Endothelial cell of umbilical vein (primary cell): ENCODE measurements around the gene GABRQ. TPM values are rescaled to one million over a fixed set of nuclear protein-coding genes. Genes with fewer than 3 reads are reported as not detected.

Experiments
- BruUV-seq: library from RNA; stranded (reverse); fragments of 400-500 nt; replicated peaks from 2 replicates; lab custom pipeline; 2021; lab: Mats Ljungman, UMichigan
- CTCF ChIA-PET: fragments of 300-600, 350-600 bp; sonication (Branson Sonifier 250); formaldehyde crosslinking; loops from one replicate; lab custom pipeline; 2021; ENCODE audit warnings: antibody characterized with exemption, inconsistent platforms; lab: Charles Lee
- POLR2A ChIA-PET: fragments of 300-600, 350-600 bp; sonication (Branson Sonifier 250); formaldehyde crosslinking; loops from one replicate; lab custom pipeline; 2021; ENCODE audit warnings: antibody characterized with exemption, inconsistent platforms; lab: Charles Lee
- DNase-seq: peaks from one replicate; pipeline ENCODE4 v3.0.0-alpha.2; 2011; ENCODE audit warnings: low read depth, low spot score
- FAIRE-seq: peaks from 2 replicates; lab custom pipeline; 2011; peaks lifted over from hg19 to GRCh38; lab: Jason Lieb, UNC
- H2AFZ ChIP-seq: 2 replicates; pipeline ENCODE4 v1.6.0; 2012; ENCODE audit warnings: low read depth, low read length, control low read depth, inconsistent platforms
- H3K27ac ChIP-seq: 2 replicates; pipeline ENCODE4 v1.5.1; 2011; ENCODE audit warnings: low read depth, mild to moderate bottlenecking, control low read depth, low read length, moderate library complexity; ENCODE audit not compliant: insufficient read depth
- H3K27me3 ChIP-seq, 2 experiments: 2 replicates each; pipeline versions ENCODE4 v1.6.0 to v1.6.1; 2011; ENCODE audit warnings: low read length in 2 of 2, mixed read lengths in 1 of 2; ENCODE audit not compliant: control insufficient read depth in 2 of 2, insufficient read depth in 2 of 2
- H3K36me3 ChIP-seq, 2 experiments: 2 replicates in 1 of 2; 3 replicates in 1 of 2; pipeline ENCODE4 v1.5.1; 2011; ENCODE audit warnings: low read length in 2 of 2, mild to moderate bottlenecking in 1 of 2, moderate library complexity in 1 of 2; ENCODE audit not compliant: control insufficient read depth in 2 of 2, insufficient read depth in 2 of 2; ENCODE audit errors: extremely low read depth in 1 of 2
- H3K4me1 ChIP-seq: 3 replicates; pipeline ENCODE4 v1.5.1; 2011; ENCODE audit warnings: mild to moderate bottlenecking, low read length; ENCODE audit not compliant: control insufficient read depth, insufficient read depth; ENCODE audit errors: extremely low read depth
- H3K4me2 ChIP-seq: 2 replicates; pipeline ENCODE4 v1.6.1; 2011; ENCODE audit warnings: low read length, control low read depth, mixed read lengths; ENCODE audit not compliant: insufficient read depth
- H3K4me3 ChIP-seq, 3 experiments: fragments of 200-600 bp in 1 of 3; sonication (generic), shearing (Covaris generic) in 1 of 3; replicated peaks in 1 of 3; 2 replicates each; pipeline ENCODE4 v1.5.1; 2011 to 2016; ENCODE audit warnings: control low read depth in 3 of 3, low read length in 3 of 3, mild to moderate bottlenecking in 2 of 3, inconsistent platforms in 1 of 3, low read depth in 1 of 3, moderate library complexity in 1 of 3; ENCODE audit not compliant: insufficient read depth in 1 of 3
- H3K79me2 ChIP-seq: 2 replicates; pipeline ENCODE4 v1.6.0; 2012; ENCODE audit warnings: low read length, inconsistent platforms; ENCODE audit not compliant: control insufficient read depth, insufficient read depth
- H3K9ac ChIP-seq: replicated peaks from 2 replicates; pipeline ENCODE3; 2011; ENCODE audit warnings: low read length, control low read depth; ENCODE audit not compliant: insufficient read depth; ENCODE audit errors: extremely low read depth
- H3K9me1 ChIP-seq: replicated peaks from 3 replicates; pipeline ENCODE4 v1.6.0; 2011; ENCODE audit warnings: mild to moderate bottlenecking, low read length; ENCODE audit not compliant: control insufficient read depth, insufficient read depth; ENCODE audit errors: extremely low read depth
- H3K9me3 ChIP-seq: replicated peaks from 2 replicates; pipeline ENCODE4 v1.5.1; 2012; ENCODE audit warnings: low read length, inconsistent platforms; ENCODE audit not compliant: control insufficient read depth, insufficient read depth
- H4K20me1 ChIP-seq: replicated peaks from 2 replicates; pipeline ENCODE3; 2011; ENCODE audit warnings: mild to moderate bottlenecking, low read length; ENCODE audit not compliant: control insufficient read depth, insufficient read depth; ENCODE audit errors: extremely low read depth
- EZH2 ChIP-seq: IDR thresholded peaks from 2 replicates; pipeline ENCODE4 v1.6.1; 2012; ENCODE audit warnings: borderline replicate concordance, low read depth, mild to moderate bottlenecking, moderate library complexity, low read length, inconsistent platforms; ENCODE audit not compliant: severe bottlenecking
- FOS ChIP-seq: IDR thresholded peaks from 2 replicates; pipeline ENCODE4 v1.6.1; 2011; ENCODE audit warnings: mild to moderate bottlenecking, low read length, moderate library complexity, borderline replicate concordance; ENCODE audit not compliant: insufficient read depth
- GATA2 ChIP-seq: IDR thresholded peaks from 2 replicates; pipeline ENCODE4 v1.7.0; 2011; ENCODE audit warnings: low read depth, mild to moderate bottlenecking, moderate library complexity, mixed read lengths, low read length; ENCODE audit not compliant: insufficient read length, insufficient read depth
- JUN ChIP-seq: IDR thresholded peaks from 2 replicates; pipeline ENCODE4 v1.6.1; 2011; ENCODE audit warnings: borderline replicate concordance, low read depth; ENCODE audit not compliant: insufficient read length, insufficient read depth
- MYC ChIP-seq: IDR thresholded peaks from one replicate; pipeline ENCODE4 v1.6.1; 2011; ENCODE audit warnings: mild to moderate bottlenecking, low read depth, low read length
- POLR2A ChIP-seq: IDR thresholded peaks from 2 replicates; pipeline ENCODE4 v1.6.1; 2012; ENCODE audit warnings: low read depth, mild to moderate bottlenecking, control low read depth, low read length
- POLR2AphosphoS5 ChIP-seq: IDR thresholded peaks from 2 replicates; pipeline ENCODE4 v1.6.1; 2012; ENCODE audit warnings: low read depth, mild to moderate bottlenecking, control low read depth, low read length, moderate library complexity; ENCODE audit not compliant: insufficient read depth
- dilution Hi-C: fragments of 300-500 bp; cut with MboI; formaldehyde crosslinking; loops from one replicate; pipeline ENCODE4 v1.15.0; 2019; ENCODE audit warnings: low sequenced_read_pairs; ENCODE audit not compliant: extremely low pct_ligation_motif_present
- intact Hi-C: fragments of 100-400 bp; cut with micrococcal nuclease; formaldehyde crosslinking; loops from one replicate; pipeline ENCODE4 v1.10.0; 2022
- polyA plus RNA-seq, 4 experiments: library from polyadenylated mRNA; depleted of rRNA in 3 of 4; stranded (reverse) in 3 of 4; unstranded in 1 of 4; fragments of >200 nt; gene quantifications; 2 replicates each; pipeline versions ENCODE4 v1.2.1 to v1.2.3, GENCODE V29; 2011 to 2012; ENCODE audit warnings: missing spikeins in 1 of 4
- total RNA-seq: library from RNA; stranded (reverse); gene quantifications from 2 replicates; pipeline ENCODE4 v1.2.3, GENCODE V29; 2021
- TF ChIP-seq, protein P1 (sequence below): IDR thresholded peaks from 2 replicates; pipeline ENCODE4 v1.6.1; 2011; ENCODE audit not compliant: insufficient read depth, insufficient read length
- TF ChIP-seq, protein P2 (sequence below), 2 donors: IDR thresholded peaks; 1 replicate in 1 of 2; 2 replicates in 1 of 2; pipeline ENCODE4 v1.5.1; 2011; ENCODE audit warnings: low read length in 2 of 2, mild to moderate bottlenecking in 2 of 2, moderate library complexity in 2 of 2, control low read depth in 1 of 2, inconsistent platforms in 1 of 2, low read depth in 1 of 2; ENCODE audit not compliant: insufficient read depth in 1 of 2; ENCODE audit errors: extremely low read depth in 1 of 2

GABRQ gene
- total and polyA plus RNA-seq, 2 donors (not counting 3 experiments of a cell fraction or from before 2014, with no cell fraction given) = 0.01 TPM; not detected in 1

GRCh38 chrX:152656890-152657289 lies 19.2 kb downstream of the GABRQ start:
- no peak overlapping the region for H3K4me3 ChIP-seq
- H3K4me2 ChIP-seq = no peak overlapping the region
- H3K9ac ChIP-seq = no peak overlapping the region
- DNase-seq = no peak
- no peaks in the 10 kb centered on the region for H3K4me1 ChIP-seq
- no peak overlapping the region for H2AFZ ChIP-seq
- ChIA-PET POLR2A (no interaction called here), CTCF (interaction anchor here (1.2 kb wide), 1 partner anchor 903 kb away, joined by 3 read pairs; no protein-coding TSS in a partner anchor)
- no peaks in the 10 kb centered on the region for H3K36me3 ChIP-seq
- H3K27me3 ChIP-seq = no peaks in the 10 kb centered on the region
- intact Hi-C loops = no loop called here
- no peaks in the 10 kb centered on the region for H3K9me1 ChIP-seq
- dilution Hi-C loops = no loop called here
- BruUV-seq = no TSS peak
- no peak overlapping the region for H3K27ac ChIP-seq
- TF ChIP-seq MYC (no peak), GATA2 (no peak)
- no peaks in the 10 kb centered on the region for H3K79me2 ChIP-seq
- no peak for FAIRE-seq
- no peaks in the 10 kb centered on the region for H3K9me3 ChIP-seq
- no peaks in the 10 kb centered on the region for H4K20me1 ChIP-seq

DNA sequence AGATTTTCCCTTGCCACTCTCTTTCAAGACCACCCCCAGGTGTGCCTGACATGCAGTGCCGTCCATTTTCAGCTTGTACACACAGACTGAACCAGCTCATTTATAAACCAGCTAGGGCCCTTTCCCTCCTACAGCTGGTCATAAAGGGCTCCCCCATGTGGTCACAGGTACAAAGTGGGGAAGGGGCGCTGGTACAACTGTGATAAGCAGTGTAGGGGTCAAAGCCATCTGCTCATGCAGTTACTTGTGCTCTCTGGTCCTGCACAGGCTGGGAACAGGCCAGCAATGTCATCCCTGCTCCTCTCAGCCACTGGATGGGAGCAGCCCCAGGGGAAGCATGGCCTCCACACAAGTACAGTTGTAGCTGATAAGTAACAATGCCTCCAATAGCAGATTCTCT lies 20.6 kb downstream of the GABRQ start:
- CTCF ChIA-PET = no interaction called here
- no peak for FAIRE-seq
- dilution Hi-C loops (no loop called here), intact Hi-C loops (no loop called here)
- Histone ChIP-seq H3K9ac (no peak overlapping the region), H3K27me3 (no peaks in the 10 kb centered on the region), H3K79me2 (no peaks in the 10 kb centered on the region), H3K36me3 (no peaks in the 10 kb centered on the region), H3K9me1 (no peaks in the 10 kb centered on the region), H3K9me3 (no peaks in the 10 kb centered on the region), H4K20me1 (no peaks in the 10 kb centered on the region), H3K27ac (no peak overlapping the region), H3K4me1 (no peaks in the 10 kb centered on the region), H3K4me3 (no peak overlapping the region), H2AFZ (no peak overlapping the region), H3K4me2 (no peak overlapping the region)
- BruUV-seq = no TSS peak
- TF ChIP-seq POLR2AphosphoS5 = no peak
- TF ChIP-seq EZH2 = no peak
- no peak for TF ChIP-seq GATA2
- TF ChIP-seq MYC = no peak
- TF ChIP-seq FOS = no peak
- TF ChIP-seq JUN = no peak
- TF ChIP-seq, protein P1, sequence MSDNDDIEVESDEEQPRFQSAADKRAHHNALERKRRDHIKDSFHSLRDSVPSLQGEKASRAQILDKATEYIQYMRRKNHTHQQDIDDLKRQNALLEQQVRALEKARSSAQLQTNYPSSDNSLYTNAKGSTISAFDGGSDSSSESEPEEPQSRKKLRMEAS = no peak
- TF ChIP-seq, protein P2, sequence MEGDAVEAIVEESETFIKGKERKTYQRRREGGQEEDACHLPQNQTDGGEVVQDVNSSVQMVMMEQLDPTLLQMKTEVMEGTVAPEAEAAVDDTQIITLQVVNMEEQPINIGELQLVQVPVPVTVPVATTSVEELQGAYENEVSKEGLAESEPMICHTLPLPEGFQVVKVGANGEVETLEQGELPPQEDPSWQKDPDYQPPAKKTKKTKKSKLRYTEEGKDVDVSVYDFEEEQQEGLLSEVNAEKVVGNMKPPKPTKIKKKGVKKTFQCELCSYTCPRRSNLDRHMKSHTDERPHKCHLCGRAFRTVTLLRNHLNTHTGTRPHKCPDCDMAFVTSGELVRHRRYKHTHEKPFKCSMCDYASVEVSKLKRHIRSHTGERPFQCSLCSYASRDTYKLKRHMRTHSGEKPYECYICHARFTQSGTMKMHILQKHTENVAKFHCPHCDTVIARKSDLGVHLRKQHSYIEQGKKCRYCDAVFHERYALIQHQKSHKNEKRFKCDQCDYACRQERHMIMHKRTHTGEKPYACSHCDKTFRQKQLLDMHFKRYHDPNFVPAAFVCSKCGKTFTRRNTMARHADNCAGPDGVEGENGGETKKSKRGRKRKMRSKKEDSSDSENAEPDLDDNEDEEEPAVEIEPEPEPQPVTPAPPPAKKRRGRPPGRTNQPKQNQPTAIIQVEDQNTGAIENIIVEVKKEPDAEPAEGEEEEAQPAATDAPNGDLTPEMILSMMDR (IDR thresholded peaks at IDR 0.05; ENCODE audit: extremely low read depth in 1 of 2, insufficient read depth in 1 of 2, low read depth in 1 of 2, low read length in 2 of 2) = no peak
- TF ChIP-seq POLR2A = no peak
- POLR2A ChIA-PET = no interaction called here
- DNase-seq = no peak
